PC-9 (cell line): ENCODE results near the gene COL21A1. TPM values are rescaled to one million over a fixed set of nuclear protein-coding genes. Genes with fewer than 3 reads are reported as not detected.
A peak's percentile ranks its signal among the peaks of the same experiment; 100 is the strongest.

ENCODE experiments used
- BruUV-seq: library from RNA; stranded (reverse); fragments of 400-500 nt; replicated peaks from 2 replicates; lab custom pipeline; 2021; lab: Mats Ljungman, UMichigan
- CTCF ChIA-PET: fragments of 300-600 bp; sonication (Branson Sonifier 250); formaldehyde crosslinking; loops from one replicate; lab custom pipeline; 2022; ENCODE audit warnings: antibody characterized with exemption; lab: Charles Lee
- POLR2A ChIA-PET: fragments of 300-600 bp; sonication (Branson Sonifier 250); formaldehyde crosslinking; loops from one replicate; lab custom pipeline; 2022; ENCODE audit warnings: antibody characterized with exemption; ENCODE audit not compliant: unreplicated experiment; lab: Charles Lee
- DNase-seq, 2 experiments: peaks; one replicate each; pipeline versions ENCODE4 v3.0.0 to v3.0.0-alpha.2; 2015 to 2022; ENCODE audit warnings: mixed read lengths in 1 of 2
- H2AFZ ChIP-seq: fragments of 200-600 bp; sonication (generic); 2 replicates; pipeline ENCODE4 v1.8.1; 2017; ENCODE audit warnings: antibody characterized with exemption
- H3F3A ChIP-seq: fragments of 200-600 bp; sonication (generic); 2 replicates; pipeline ENCODE4 v1.8.1; 2017; ENCODE audit warnings: antibody characterized with exemption, mild to moderate bottlenecking, low read depth; ENCODE audit not compliant: insufficient read depth
- H3K27ac ChIP-seq: fragments of 200-600 bp; sonication (generic); 2 replicates; pipeline ENCODE4 v1.6.1; 2016; ENCODE audit warnings: mixed run types
- H3K27me3 ChIP-seq: fragments of 200-600 bp; sonication (generic); 2 replicates; pipeline ENCODE4 v1.6.1; 2016; ENCODE audit warnings: low read depth, mixed run types; ENCODE audit not compliant: insufficient read depth
- H3K36me3 ChIP-seq: fragments of 200-600 bp; sonication (generic); 2 replicates; pipeline ENCODE4 v1.6.1; 2016; ENCODE audit warnings: low read depth, mixed run types
- H3K4me1 ChIP-seq: fragments of 200-600 bp; sonication (generic); replicated peaks from 2 replicates; pipeline ENCODE4 v1.6.1; 2016; ENCODE audit warnings: mixed run types; ENCODE audit not compliant: insufficient read depth
- H3K4me2 ChIP-seq: fragments of 200-600 bp; sonication (generic); 2 replicates; pipeline ENCODE4 v1.6.1; 2017; ENCODE audit warnings: mixed run types
- H3K4me3 ChIP-seq: fragments of 200-600 bp; sonication (generic); 2 replicates; pipeline ENCODE4 v1.6.1; 2016; ENCODE audit warnings: mixed run types
- H3K79me2 ChIP-seq: fragments of 200-600 bp; sonication (generic); 2 replicates; pipeline ENCODE4 v1.6.1; 2017; ENCODE audit warnings: low read depth, mixed run types
- H3K9me2 ChIP-seq: fragments of 200-600 bp; sonication (generic); 2 replicates; pipeline ENCODE4 v1.8.1; 2017; ENCODE audit warnings: mild to moderate bottlenecking; ENCODE audit not compliant: insufficient read depth
- H3K9me3 ChIP-seq: fragments of 200-600 bp; sonication (generic); 2 replicates; pipeline ENCODE4 v1.8.1; 2016; ENCODE audit warnings: low read depth; ENCODE audit not compliant: insufficient read depth
- H4K20me1 ChIP-seq: fragments of 200-600 bp; sonication (generic); 2 replicates; pipeline ENCODE4 v1.8.1; 2017; ENCODE audit not compliant: insufficient read depth
- EZH2 ChIP-seq: fragments of 200-600 bp; sonication (generic); IDR thresholded peaks from 2 replicates; pipeline ENCODE4 v1.8.0; 2017; ENCODE audit warnings: antibody characterized with exemption, low read depth
- intact Hi-C: fragments of 100-400 bp; cut with micrococcal nuclease; formaldehyde crosslinking; loops from one replicate; pipeline ENCODE4 v1.10.0; 2022; ENCODE audit not compliant: unreplicated experiment
- total RNA-seq: library from RNA; stranded (reverse); gene quantifications from 2 replicates; pipeline ENCODE4 v1.2.3, GENCODE V29; 2021
- TF ChIP-seq, protein P1 (sequence below): fragments of 200-600 bp; sonication (generic); conservative IDR thresholded peaks from 2 replicates; pipeline ENCODE4 v1.6.1; 2017; ENCODE audit warnings: mixed run types, antibody characterized with exemption, mild to moderate bottlenecking, moderate library complexity

Gene COL21A1
- total RNA-seq, 1 experiment from 2014 or later: not detected

DNA sequence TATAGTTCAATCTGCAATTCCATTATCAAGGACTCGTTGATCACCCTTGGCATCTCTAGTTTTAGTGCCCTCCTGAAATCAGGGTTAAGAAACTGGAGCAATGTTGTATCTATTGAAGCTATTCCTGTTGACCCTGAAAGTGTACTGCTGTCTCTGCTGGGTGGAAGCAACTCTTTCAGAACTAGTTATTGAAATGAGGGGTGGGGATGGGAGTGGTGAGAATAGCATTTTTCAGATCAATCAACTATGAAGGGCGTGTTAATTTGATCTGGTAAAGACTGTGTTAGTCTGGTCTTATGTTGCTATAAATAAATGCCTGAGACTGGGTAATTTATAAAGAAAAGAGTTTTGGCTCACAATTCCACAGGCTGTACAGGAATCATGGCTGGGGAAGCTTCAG is 219.5 kb downstream of the COL21A1 start:
- no peak for TF ChIP-seq EZH2
- TF ChIP-seq, protein P1, sequence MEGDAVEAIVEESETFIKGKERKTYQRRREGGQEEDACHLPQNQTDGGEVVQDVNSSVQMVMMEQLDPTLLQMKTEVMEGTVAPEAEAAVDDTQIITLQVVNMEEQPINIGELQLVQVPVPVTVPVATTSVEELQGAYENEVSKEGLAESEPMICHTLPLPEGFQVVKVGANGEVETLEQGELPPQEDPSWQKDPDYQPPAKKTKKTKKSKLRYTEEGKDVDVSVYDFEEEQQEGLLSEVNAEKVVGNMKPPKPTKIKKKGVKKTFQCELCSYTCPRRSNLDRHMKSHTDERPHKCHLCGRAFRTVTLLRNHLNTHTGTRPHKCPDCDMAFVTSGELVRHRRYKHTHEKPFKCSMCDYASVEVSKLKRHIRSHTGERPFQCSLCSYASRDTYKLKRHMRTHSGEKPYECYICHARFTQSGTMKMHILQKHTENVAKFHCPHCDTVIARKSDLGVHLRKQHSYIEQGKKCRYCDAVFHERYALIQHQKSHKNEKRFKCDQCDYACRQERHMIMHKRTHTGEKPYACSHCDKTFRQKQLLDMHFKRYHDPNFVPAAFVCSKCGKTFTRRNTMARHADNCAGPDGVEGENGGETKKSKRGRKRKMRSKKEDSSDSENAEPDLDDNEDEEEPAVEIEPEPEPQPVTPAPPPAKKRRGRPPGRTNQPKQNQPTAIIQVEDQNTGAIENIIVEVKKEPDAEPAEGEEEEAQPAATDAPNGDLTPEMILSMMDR: no peak
- intact Hi-C loops: no loop called here
- Histone ChIP-seq H3K27ac (no peak overlapping the region), H3K27me3 (no peaks in the 10 kb centered on the region), H3K79me2 (no peaks in the 10 kb centered on the region), H3K9me2 (no peaks in the 10 kb centered on the region), H3F3A (no peaks in the 10 kb centered on the region), H3K36me3 (no peaks in the 10 kb centered on the region), H3K9me3 (no peaks in the 10 kb centered on the region), H2AFZ (no peak overlapping the region), H3K4me1 (no peaks in the 10 kb centered on the region), H4K20me1 (no peaks in the 10 kb centered on the region), H3K4me3 (no peak overlapping the region), H3K4me2 (no peak overlapping the region)
- POLR2A ChIA-PET: no interaction called here
- BruUV-seq: no TSS peak
- CTCF ChIA-PET: no interaction called here
- no peak for DNase-seq

DNA sequence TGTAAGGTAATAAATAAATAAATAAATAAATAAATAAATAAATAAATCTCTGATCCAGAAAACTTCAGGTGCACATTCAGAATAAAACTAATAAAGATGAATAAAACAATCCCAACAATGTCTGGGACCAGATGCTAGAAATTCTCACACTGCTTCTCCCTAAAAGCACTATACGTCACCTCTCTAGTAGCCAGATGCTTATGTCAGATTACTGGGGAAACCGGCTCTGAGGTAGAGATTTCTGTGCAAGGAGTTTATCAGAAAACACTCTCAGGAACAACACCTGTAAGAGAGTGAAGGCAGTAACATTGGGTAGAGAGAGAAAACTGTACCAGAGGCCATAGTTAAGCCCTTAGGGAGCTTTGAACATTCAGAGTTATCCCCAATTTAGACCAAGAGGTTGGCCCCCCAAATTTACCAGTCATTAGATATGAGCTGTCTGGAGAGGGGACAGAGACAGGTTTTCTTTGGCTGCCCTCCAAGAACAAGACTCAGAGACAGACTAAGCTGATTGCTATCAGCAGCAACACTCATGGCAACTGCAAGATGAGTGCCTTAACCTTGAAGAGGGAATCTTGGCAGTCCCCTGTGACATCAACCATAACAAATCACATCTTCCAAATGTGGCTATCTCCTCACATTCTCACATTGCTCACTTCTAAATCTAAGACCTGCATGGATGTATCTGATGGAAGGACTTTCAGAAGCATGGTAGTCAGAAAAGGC is 220.8 kb downstream of the COL21A1 start:
- Histone ChIP-seq H3K36me3 (no peaks in the 10 kb centered on the region), H3K4me3 (no peak overlapping the region), H4K20me1 (no peaks in the 10 kb centered on the region), H3K27ac (no peak overlapping the region), H3K27me3 (no peaks in the 10 kb centered on the region), H2AFZ (no peak overlapping the region), H3K9me2 (no peaks in the 10 kb centered on the region), H3K4me2 (no peak overlapping the region), H3K79me2 (no peaks in the 10 kb centered on the region), H3F3A (no peaks in the 10 kb centered on the region), H3K9me3 (no peaks in the 10 kb centered on the region), H3K4me1 (no peaks in the 10 kb centered on the region)
- DNase-seq: peak in 1 of 2 experiments; percentile 13
- POLR2A ChIA-PET: no interaction called here
- TF ChIP-seq, protein P1: no peak
- TF ChIP-seq EZH2: no peak
- CTCF ChIA-PET: no interaction called here
- intact Hi-C loops: no loop called here
- no TSS peak for BruUV-seq

DNA sequence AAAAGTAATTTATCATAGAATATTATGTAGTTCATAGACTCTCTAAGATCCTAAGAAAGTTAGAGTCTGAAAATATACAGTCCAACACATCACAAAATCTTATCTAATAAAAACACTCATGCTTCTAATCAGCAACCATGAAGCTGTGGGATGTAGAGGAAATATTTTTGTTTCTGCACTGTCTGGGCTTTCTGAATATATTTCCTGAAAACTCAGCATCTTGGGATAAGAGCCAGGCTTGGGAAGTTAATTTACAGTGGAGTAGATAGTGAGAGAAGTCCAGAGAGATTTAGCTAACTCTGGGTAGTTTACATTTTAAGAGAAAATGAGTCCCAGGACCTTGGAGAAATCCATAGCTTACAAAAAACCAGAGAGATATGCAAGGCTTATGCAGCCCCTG is 221.6 kb downstream of the COL21A1 start:
- Histone ChIP-seq H3K9me2 (no peaks in the 10 kb centered on the region), H3F3A (no peaks in the 10 kb centered on the region), H4K20me1 (no peaks in the 10 kb centered on the region), H3K4me2 (no peak overlapping the region), H3K9me3 (no peaks in the 10 kb centered on the region), H3K27ac (no peak overlapping the region), H2AFZ (no peak overlapping the region), H3K4me3 (no peak overlapping the region), H3K79me2 (no peaks in the 10 kb centered on the region), H3K27me3 (no peaks in the 10 kb centered on the region), H3K36me3 (no peaks in the 10 kb centered on the region), H3K4me1 (no peaks in the 10 kb centered on the region)
- no TSS peak for BruUV-seq
- ChIA-PET CTCF (no interaction called here), POLR2A (no interaction called here)
- TF ChIP-seq, protein P1: no peak
- TF ChIP-seq EZH2: no peak
- DNase-seq: no peak
- intact Hi-C loops: no loop called here
